ENCODE data around the gene CLOCK.

CLOCK gene

DNA sequence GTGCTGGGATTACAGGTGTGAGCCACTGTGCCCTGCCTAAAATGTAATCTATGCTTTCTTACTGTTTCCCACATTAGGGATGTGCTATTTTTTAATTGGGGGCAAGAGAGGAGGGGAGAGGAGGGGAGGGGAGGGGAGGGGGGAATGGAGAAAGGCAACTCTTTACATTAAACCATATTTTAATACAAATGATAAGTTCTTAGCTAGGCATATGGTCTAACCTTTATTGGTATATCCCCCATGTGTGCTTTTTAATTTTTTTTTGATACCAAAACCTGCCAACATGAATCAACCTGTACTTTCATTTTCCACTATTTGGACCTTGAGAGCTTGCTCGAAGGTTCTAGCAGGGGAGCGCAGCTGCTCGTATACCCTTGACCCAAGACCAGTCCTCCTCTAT, 6.4 kb downstream of the CLOCK start:
- DNase-seq (ENCODE audit: low read depth in 2 of 2), result no peak

DNA sequence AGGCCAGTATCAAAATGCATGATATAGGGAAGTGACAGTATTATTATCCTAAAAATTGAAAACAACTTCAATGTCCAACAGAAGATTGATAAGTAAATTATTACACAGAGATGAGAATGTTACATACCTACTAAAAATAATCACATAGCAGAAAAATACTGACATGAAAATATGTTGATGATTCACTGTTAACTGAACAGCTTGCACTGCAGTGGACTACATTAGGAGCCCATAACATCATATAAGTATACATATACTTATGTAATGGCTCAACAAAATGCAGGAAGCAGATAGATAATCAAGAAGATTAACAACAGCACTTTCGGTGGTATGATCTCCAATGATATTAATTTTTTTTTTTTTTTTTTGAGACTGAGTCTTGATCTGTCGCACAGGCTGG, 7.1 kb downstream of the CLOCK start:
- no peak for DNase-seq (ENCODE audit: low read depth in 2 of 2)

DNA sequence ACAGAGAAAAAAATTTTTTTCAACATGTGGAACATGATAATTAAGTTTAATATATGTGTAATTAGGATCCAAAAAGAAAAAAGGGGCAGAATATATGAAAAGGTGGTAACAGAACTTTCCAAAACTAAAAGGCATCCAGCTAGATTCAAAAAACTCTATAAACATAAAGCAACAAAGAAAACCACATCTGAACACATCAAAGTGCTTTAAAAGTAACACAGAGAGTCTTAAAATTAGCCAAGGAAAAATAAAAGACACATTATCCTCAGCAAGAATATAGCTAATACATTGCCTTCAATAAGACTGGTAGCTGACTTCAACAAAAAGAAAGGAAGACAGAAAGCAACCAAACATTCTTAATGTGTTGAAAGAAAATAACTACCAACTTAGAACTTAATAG, 8.2 kb downstream of the CLOCK start:
- no peak for DNase-seq (ENCODE audit: low read depth in 2 of 2)

DNA sequence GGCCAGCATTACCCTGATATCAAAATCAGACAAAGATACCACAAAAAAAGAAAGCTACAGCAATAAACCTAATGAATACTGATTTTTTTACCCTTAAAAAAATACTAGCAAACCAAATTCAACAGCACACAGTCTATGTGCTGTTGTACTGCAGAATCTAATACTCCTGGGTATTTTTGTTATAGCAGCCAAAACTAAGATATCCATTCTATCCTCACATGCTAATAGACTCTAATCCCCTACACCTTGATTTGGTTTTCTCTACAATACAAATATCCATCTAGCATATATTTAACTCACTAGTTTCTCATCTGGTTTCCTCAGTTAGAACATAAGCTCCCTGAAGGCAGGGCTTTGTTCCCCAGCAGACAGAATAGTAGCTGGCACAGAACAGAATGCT, 12.4 kb downstream of the CLOCK start:
- no peak for DNase-seq (ENCODE audit: low read depth in 2 of 2)

DNA sequence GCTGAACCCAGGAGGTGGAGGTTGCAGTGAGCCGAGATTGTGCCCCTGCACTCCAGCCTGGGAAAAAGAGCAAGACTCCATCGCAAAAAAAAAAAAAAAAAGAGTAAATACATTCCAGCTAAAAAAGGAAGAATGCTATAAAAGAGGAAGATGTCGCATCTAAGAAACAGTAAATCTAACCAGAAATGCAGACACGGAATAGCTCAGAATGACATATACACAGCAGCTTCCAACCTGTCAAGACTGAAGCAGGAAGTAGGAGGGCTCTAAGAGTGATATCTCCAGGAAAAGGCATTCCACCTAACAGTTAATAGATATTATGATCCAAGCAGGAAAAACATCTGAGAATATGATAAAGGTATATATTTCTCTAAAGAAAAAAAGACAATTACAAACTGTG, 16.0 kb downstream of the CLOCK start:
- DNase-seq (ENCODE audit: low read depth in 2 of 2), result no peak

DNA sequence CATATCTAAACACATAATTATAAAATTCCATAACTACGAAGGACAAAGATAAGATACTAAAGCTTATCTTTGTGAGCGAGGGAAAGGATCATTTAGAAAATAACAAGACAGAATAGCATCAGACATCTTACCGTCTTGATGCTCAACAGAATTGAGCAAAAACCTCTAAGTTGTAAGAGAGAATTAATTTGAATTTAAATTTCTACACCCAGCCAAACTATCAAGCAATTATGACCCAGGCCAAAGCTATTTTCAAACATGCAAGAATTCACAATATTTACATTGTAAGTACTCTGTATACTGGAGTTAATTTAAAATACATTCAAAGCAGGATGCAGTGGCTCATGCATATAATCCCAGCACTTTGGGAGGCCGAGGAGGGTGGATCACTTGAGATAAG, 16.5 kb downstream of the CLOCK start:
- no peak for DNase-seq (ENCODE audit: low read depth in 2 of 2)

DNA sequence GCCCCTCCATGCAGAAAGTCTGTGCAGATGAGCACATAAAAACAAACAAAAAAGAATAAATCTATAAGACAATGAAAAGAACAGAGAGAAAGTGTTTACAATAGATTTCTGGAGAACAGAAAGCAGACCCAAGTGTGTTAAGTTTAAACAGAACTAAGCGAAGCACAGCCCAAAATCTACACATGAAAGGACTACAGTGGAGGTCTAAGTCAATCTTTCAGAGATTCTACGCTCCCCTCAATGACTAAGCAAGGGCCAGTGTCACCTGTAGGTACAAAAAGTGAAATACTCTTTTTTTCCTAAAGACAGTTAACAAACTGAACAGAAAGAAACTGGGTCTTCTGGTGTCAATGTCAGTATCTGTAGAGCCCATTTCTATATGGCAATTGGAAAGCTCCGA, 18.2 kb downstream of the CLOCK start:
- no peak for DNase-seq (ENCODE audit: low read depth in 2 of 2)

DNA sequence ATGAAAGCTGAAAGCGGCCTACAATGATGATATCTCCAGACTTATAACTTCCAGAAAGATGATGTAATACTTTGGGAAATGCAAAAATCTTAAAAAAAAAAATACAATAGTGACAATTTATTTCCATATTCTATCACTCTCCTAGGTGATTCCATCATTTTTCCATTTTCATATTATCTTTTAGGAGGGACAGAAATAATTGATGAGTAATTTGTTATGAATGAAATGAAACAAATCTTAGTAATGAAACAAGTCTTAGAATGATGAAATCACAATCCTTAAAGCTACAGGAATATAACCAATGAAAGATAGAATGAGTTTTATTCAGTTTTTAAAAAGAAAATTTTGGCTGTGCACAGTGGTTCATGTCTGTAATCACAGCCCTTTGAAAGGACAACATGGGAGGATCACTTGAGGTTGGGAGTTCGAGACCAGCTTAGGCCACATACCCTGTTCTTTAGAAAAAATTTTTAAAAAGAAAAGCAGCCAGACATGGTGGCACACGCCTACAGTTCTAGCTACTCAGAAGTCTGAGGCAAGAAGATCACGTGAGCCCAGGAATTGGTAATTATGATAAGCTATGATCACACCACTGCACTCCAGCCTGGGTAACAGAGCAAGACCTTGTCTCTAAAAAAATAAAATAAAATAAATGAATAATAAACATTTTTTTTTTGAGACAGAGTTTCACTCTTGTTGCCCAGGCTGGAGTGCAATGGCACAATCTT, 21.7 kb downstream of the CLOCK start:
- DNase-seq (ENCODE audit: low read depth in 2 of 2), result no peak

DNA sequence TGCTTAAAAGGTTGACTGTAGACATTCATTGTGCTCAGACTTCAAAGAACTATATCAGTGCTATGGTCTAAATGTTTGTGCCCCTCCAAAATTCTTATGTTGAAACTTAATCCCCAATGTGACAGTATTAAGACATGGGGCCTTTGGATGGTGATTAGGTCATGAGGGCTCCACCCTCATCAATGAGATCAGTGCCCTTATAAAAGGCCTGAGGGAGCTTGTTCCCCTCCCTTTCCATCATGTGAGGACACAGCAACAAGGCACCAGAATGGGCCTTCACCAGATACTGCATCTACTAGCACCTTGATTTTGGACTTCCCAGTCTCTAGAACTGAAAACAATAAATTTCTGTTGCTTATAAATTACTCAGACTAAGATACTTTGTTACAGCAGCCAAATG, 28.3 kb downstream of the CLOCK start:
- no peak for DNase-seq (ENCODE audit: low read depth in 2 of 2)

DNA sequence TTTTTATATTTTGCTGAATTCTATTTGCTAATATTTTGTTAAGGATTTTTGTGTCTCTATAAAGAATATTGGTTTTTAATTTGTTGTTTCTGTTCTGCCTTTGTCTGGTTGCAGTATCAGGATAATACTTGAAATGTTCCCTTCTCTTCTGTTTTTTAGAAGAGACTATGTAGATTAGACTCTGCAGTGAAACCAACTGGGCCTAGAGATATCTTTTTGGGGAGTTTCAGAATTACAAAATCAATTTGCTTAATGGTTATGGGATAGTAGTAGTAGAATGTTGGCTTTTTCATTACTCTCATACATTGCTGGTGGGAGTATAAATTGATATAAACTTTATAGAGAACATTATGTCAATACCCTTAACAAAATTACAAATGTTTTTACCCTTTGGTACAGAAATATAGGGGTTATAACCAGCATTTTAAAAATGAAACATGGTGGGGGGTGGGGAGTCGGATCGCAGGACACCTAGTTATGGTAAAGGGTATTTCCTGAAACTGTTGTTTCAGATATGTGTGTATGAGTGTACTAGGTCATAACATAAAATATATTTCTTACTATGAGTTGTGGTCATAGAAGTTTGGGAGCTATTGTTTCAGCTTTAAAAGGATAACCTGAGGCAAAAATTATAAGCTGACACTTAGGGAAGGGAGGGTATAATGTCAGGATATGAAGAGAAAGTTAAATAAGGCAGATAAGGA, 29.0 kb downstream of the CLOCK start:
- DNase-seq (ENCODE audit: low read depth in 2 of 2), result no peak

DNA sequence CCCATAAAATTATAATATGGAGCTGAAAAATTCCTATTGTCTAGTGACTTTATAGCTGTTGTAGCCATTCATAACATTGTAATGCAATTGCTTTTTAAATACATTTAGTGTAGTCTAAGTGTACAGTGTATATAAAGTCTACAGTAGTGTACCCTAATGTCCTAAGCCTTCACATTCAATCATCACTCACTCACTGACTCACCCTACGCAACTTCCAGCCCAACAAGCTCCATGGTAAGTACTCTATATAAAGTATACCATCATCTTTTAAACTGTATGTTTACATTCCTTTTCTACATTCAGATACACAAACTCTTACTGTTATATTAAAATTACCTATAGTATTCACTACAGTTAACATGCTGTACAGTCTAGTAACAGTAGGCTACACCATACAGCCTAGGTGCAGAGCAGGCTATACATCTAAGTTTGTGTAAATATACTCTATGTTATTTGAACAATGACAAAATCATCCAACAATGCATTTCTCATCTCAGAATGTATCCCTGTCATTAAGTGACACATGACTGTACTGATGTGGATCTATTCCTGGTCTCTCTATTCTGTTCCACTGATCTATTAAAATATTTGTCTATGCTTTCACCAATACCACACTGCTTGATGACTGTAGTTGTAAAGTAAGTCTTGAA, 33.7 kb downstream of the CLOCK start:
- DNase-seq (ENCODE audit: low read depth in 2 of 2), result no peak

DNA sequence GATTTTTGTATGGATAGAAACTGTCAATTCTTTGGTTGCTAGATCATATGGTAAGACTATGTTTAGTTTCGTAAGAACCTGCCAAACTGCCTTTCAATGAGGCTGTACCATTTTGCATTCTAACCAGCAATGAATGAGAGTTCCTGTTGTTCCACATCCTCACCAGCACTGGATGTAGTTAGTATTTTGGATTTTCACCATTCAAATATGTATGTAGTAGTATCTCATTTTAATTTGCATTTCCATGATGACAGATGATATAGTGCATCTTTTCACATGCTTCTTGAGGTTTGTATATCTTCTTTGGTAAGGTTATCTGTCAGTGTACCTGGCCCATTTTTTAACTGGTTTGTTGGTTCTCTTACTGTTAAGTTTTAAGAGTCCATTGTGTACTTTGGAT, 34.6 kb downstream of the CLOCK start:
- no peak for DNase-seq (ENCODE audit: low read depth in 2 of 2)

DNA sequence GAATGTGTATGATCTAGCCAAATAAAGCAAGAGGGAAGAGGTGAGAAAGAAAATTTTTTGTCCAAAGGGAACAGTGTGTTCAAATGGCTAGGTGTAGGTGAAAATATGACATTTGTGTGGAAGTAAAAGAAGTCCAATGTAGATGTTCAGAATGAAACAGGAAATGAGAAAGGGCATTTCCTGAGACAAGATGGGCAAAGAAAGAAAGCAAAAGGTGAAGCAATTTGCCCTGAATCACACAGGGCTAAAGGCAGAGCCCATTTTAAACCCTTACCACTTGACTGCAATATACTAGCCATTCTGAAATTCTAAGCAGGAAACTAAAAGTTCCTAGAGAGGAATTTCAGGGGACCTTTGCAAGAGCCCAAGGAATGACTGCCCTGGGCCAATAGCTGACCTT, 36.0 kb downstream of the CLOCK start:
- DNase-seq (ENCODE audit: low read depth in 2 of 2), result no peak

DNA sequence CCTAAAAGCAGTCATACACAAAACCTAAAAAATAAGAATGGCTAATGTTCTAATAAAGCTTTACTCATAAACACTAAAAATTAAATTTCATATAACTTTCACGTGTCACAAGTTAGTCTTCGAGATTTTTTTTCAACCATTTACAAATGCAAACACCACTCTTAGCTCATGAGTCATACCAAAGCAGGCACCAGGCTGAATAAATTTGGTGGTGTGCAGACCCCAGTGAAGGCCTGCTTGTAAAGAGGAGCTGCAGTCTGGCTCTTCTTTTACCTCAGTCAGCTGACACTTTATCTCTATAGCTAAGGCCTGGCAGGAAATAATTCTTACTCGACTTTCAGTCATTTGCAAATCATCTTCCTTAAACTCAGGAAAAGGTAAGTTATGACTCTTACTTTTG, 37.4 kb downstream of the CLOCK start:
- no peak for DNase-seq (ENCODE audit: low read depth in 2 of 2)

DNA sequence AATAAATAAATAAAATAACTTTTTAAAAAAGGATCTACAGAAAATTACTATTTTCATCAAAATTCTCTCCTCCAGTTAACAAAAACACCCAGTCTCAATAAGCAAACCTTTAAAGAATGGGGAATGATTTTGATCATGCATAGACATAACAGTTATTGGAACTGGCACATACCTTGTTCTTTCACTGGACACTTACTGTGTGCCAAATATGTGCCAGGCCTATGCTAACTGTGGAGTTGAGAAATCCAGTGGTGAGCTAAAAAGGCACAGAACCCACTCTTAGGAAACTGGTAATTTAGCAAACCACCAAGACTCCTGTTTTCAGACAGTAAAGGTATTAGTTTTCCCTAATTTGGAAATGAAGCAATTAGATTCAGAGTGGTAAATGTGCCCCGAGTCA, 39.1 kb downstream of the CLOCK start:
- DNase-seq (ENCODE audit: low read depth in 2 of 2), result no peak

DNA sequence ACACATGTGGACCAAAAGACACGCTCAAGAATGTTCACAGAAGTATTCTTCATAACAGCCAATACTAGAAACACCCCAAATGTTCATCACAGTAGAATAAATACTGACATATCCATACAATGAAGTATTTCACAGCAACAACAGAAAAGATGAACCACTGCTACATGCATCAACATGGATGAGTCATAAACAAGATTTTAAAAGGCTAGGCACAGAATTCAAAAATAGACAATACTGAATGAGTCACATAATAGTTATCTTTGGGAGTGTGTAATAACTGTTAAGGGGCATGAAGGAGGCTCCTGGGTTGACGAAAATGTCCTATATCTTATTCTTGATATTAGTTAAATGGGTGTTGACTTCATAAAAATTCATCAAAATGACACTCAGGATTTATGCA, 43.5 kb downstream of the CLOCK start:
- DNase-seq (ENCODE audit: low read depth in 2 of 2), result no peak

DNA sequence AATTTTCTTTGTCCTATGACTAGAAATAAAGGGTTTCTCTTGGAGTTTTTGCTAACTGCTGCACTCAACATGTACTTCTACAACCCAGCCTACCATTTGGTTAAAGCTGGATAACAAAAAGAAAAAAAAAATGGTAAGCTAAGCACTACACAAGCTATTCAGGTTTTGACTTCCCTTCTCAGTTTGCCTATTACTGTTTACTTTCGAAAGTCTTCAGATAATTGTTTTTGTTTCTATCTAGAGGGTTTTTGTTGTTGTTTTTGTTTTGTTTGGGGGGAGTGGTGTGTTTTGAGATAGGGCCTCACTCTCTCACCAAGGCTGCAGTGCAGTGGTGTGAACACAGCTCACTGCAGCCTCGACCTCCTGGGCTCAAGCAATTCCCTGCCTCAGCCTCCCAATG, 46.6 kb downstream of the CLOCK start:
- no peak for DNase-seq (ENCODE audit: low read depth in 2 of 2)

DNA sequence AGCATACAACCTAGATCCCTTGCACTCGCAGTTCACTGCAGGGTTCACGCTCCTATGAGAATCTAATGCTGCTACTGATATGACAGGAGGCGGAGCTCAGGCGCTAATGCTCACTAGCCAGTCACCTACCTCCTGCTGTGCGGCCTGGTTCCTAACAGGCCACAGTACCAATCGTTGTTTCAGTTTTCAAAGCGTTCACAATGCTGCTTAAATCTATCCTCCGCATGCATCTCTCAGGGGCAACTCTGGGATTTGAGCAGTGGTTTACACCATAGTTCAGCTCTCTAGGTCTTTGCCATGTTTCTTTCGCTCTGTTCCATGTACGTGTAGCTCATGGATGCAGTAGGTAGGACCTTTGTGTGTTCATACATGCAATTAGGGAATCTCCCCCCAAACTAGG, 47.2 kb downstream of the CLOCK start:
- no peak for DNase-seq (ENCODE audit: low read depth in 2 of 2)

DNA sequence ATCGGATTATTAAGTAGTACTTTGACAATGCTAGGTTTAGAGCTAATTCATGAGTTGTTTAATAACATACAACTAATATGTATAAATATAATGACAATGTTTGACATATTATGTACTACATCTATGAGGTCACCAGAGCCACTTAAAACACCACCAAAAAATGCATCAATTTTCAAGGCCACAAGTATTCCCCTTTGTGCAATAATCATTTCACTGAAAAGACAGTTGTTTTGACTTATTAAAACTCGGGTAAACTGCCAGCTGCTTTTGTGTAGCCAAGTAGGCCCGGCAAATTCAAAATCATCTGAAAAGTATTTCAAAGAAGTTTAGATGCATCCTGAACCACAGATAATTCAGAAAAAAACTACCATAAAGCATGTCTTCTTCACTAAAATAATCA, 48.7 kb downstream of the CLOCK start:
- no peak for DNase-seq (ENCODE audit: low read depth in 2 of 2)

DNA sequence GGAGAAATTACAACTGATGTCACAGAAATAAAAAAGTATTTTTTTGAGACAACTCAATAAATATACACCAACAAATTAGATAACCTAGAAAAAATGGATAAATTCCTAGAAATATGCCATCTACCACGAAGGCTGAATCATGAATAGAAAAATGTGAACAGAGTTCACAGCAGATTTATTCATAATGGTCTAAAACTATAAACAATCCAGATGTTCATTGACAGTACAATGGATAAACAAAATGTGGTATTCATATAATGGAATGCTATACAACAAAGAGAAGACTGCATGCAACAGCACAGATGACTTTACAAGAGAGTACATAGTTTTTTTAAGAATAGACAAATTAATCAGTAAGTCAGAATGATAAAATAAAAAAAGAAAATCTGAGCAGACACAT, 55.2 kb downstream of the CLOCK start:
- no peak for DNase-seq (ENCODE audit: low read depth in 2 of 2)

DNA sequence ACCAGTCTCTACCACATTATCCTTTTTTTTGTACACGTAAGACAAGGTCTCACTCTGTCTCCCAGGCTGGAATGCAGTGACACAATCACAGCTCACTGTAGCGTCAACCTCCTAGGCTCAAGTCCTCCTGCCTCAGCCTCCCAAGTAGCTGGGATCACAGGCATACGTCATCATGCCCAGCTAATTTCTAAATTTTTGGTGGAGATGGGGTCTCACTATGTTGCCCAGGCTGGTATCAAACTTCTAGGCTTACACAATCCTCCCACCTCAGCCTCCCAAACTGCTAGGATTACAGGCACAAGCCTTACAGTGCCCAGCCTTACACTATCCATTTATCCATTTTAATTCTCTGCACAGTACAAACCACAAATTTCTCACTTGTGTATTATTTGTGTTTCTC, 58.0 kb downstream of the CLOCK start:
- DNase-seq (ENCODE audit: low read depth in 2 of 2), result no peak

DNA sequence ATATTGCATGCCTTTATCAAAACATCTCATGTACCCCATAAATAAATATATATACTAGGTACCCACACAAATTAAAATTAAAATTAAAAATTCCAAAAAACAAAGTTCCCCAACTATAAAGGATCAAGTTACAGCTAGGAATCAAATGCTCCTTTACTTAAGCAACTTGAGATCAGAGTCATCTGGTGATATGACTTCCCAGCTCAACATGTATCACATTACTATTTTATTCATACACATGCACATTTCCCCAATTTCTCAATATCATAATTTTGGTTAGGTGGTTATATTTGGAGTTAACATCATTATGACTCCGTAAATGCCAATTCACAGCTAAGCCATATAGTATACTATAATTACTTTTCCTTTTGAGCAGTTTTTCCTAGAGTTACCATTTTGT, 60.9 kb downstream of the CLOCK start:
- no peak for DNase-seq (ENCODE audit: low read depth in 2 of 2)

DNA sequence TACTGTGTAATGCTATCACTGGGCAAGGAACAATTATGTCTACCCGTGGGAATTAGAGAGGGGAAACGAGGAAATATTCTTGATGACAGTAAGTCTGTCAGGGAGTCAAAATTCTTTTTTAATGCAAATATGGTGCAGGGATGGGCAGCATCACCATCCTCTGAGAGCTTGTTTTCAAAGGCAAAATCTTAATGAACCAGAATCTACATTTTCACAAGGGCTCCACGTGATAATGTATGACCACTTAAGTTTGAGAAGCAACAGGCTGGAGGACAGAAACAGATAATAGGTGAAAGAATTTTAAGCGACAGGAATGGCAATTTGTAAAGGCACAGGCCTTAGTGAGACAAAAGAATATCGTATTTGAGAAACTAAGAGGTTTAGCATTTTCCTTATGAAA, 63.4 kb downstream of the CLOCK start:
- no peak for DNase-seq (ENCODE audit: low read depth in 2 of 2)
